Loucy (cell line): ENCODE measurements around the gene CFAP410.

ENCODE experiments used
- H2AFZ ChIP-seq: fragments of 200-600 bp; sonication (generic); 2 replicates; pipeline ENCODE4 v1.6.0; 2016; ENCODE audit warnings: antibody characterized with exemption, mild to moderate bottlenecking, low read length, moderate library complexity
- H3F3A ChIP-seq: fragments of 200-600 bp; 2 replicates; pipeline ENCODE4 v1.6.0; 2016; ENCODE audit warnings: antibody characterized with exemption, low read depth, mild to moderate bottlenecking
- H3K27me3 ChIP-seq: fragments of 200-600 bp; sonication (generic); 2 replicates; pipeline ENCODE4 v1.6.1; 2014; ENCODE audit warnings: low read length, mild to moderate bottlenecking; ENCODE audit not compliant: insufficient read depth, poor library complexity, severe bottlenecking
- H3K36me3 ChIP-seq: fragments of 200-600 bp; sonication (generic); 2 replicates; pipeline ENCODE4 v1.6.1; 2016; ENCODE audit warnings: low read length; ENCODE audit not compliant: insufficient read depth
- H3K4me1 ChIP-seq: fragments of 200-600 bp; sonication (generic); 2 replicates; pipeline ENCODE4 v1.5.1; 2014; ENCODE audit warnings: low read length, mild to moderate bottlenecking; ENCODE audit not compliant: insufficient read depth, poor library complexity, severe bottlenecking
- H3K4me2 ChIP-seq: fragments of 200-600 bp; sonication (generic); 2 replicates; pipeline ENCODE4 v1.6.0; 2014; ENCODE audit warnings: antibody characterized with exemption, low read length, low read depth, mild to moderate bottlenecking; ENCODE audit not compliant: poor library complexity, severe bottlenecking
- H3K4me3 ChIP-seq: fragments of 200-600 bp; sonication (generic); 2 replicates; pipeline ENCODE4 v1.5.1; 2014; ENCODE audit warnings: low read length, mild to moderate bottlenecking, mixed read lengths; ENCODE audit not compliant: poor library complexity, severe bottlenecking
- H3K79me2 ChIP-seq: fragments of 200-600 bp; sonication (generic); 2 replicates; pipeline ENCODE4 v1.6.1; 2014; ENCODE audit warnings: low read length; ENCODE audit not compliant: insufficient read depth
- H3K9ac ChIP-seq: fragments of 200-600 bp; sonication (generic); 2 replicates; pipeline ENCODE4 v1.6.0; 2014; ENCODE audit warnings: mild to moderate bottlenecking, low read depth, low read length, moderate library complexity; ENCODE audit not compliant: poor library complexity, severe bottlenecking
- H3K9me2 ChIP-seq: fragments of 200-600 bp; sonication (generic); replicated peaks from 2 replicates; pipeline ENCODE4 v1.6.1; 2016; ENCODE audit warnings: low read depth, low read length, mixed read lengths
- H3K9me3 ChIP-seq: fragments of 200-600 bp; sonication (generic); 2 replicates; pipeline ENCODE4 v1.6.1; 2014; ENCODE audit warnings: mild to moderate bottlenecking, antibody characterized with exemption, low read length, low read depth; ENCODE audit not compliant: insufficient read depth
- H4K20me1 ChIP-seq: fragments of 200-600 bp; sonication (generic); 2 replicates; pipeline ENCODE4 v1.6.0; 2014; ENCODE audit warnings: antibody characterized with exemption, low read length, mild to moderate bottlenecking; ENCODE audit not compliant: insufficient read depth, poor library complexity, severe bottlenecking
- CTCF ChIP-seq: fragments of 200-600 bp; sonication (generic); conservative IDR thresholded peaks from 2 replicates; pipeline ENCODE4 v1.5.1; 2014; ENCODE audit warnings: mild to moderate bottlenecking, antibody characterized with exemption, low read length
- EZH2phosphoT487 ChIP-seq: fragments of 200-600 bp; IDR thresholded peaks from 2 replicates; pipeline ENCODE4 v1.6.1; 2018; ENCODE audit warnings: antibody characterized with exemption, mild to moderate bottlenecking, moderate library complexity, borderline replicate concordance

CFAP410 gene

GRCh38 chr21:44301141-44301540 lies 38.0 kb downstream of the CFAP410 start:
- H3K9me3 ChIP-seq = no peaks in the 10 kb centered on the region
- TF ChIP-seq CTCF (no peak), EZH2phosphoT487 (no peak)
- H3K4me1 ChIP-seq = peaks cover 48% of the 10 kb centered on the region
- H4K20me1 ChIP-seq = peaks cover 43% of the 10 kb centered on the region
- H3K9me2 ChIP-seq = no peaks in the 10 kb centered on the region
- peak overlapping the region; percentile 94 for H3K4me2 ChIP-seq
- no peaks in the 10 kb centered on the region for H3K27me3 ChIP-seq
- H3K79me2 ChIP-seq = peaks cover 60% of the 10 kb centered on the region
- H3K36me3 ChIP-seq = no peaks in the 10 kb centered on the region
- H3F3A ChIP-seq = no peaks in the 10 kb centered on the region
- peak overlapping the region; percentile 78 for H3K9ac ChIP-seq
- peak overlapping the region; percentile 91 for H3K4me3 ChIP-seq
- H2AFZ ChIP-seq = no peak overlapping the region

GRCh38 chr21:44300262-44300959 lies 38.8 kb downstream of the CFAP410 start:
- peak overlapping the region; percentile 91 for H3K4me3 ChIP-seq
- H2AFZ ChIP-seq = peak overlapping the region; percentile 78
- H3K36me3 ChIP-seq = no peaks in the 10 kb centered on the region
- no peak for TF ChIP-seq CTCF
- no peak for TF ChIP-seq EZH2phosphoT487
- H3K4me2 ChIP-seq = peak overlapping the region; percentile 94
- no peaks in the 10 kb centered on the region for H3K27me3 ChIP-seq
- H3K9me3 ChIP-seq = no peaks in the 10 kb centered on the region
- H3K9ac ChIP-seq = peak overlapping the region; percentile 78
- H3F3A ChIP-seq = no peaks in the 10 kb centered on the region
- H4K20me1 ChIP-seq = peaks cover 36% of the 10 kb centered on the region
- H3K79me2 ChIP-seq = peaks cover 52% of the 10 kb centered on the region
- H3K4me1 ChIP-seq = peaks cover 46% of the 10 kb centered on the region
- no peaks in the 10 kb centered on the region for H3K9me2 ChIP-seq

- Histone ChIP-seq H3K36me3 (no peaks in the 10 kb centered on the region), H3K79me2 (peaks cover 45% of the 10 kb centered on the region), H3F3A (no peaks in the 10 kb centered on the region), H3K9me2 (no peaks in the 10 kb centered on the region), H3K27me3 (no peaks in the 10 kb centered on the region), H2AFZ (peak within 1 kb of the TSS; percentile 94), H3K4me1 (peaks cover 39% of the 10 kb centered on the region), H3K9me3 (no peaks in the 10 kb centered on the region), H3K4me2 (peak within 1 kb of the TSS; percentile 94), H4K20me1 (peaks cover 30% of the 10 kb centered on the region), H3K9ac (peak within 1 kb of the TSS; percentile 78), H3K4me3 (peak within 1 kb of the TSS; percentile 91)
- TF ChIP-seq CTCF (no peak), EZH2phosphoT487 (no peak)
Measured at GRCh38 chr21:44299458-44300261, 39.5 kb downstream of the CFAP410 start, which contains the start of gene PFKL. PFKL (plus strand) TSS chr21:44300053; CDS start chr21:44300106, 53 bp downstream.
